ENCODE data around the gene CFAP91. TPM values are rescaled to one million over a fixed set of nuclear protein-coding genes. Genes with fewer than 3 reads are reported as not detected.

CFAP91 gene
- total RNA-seq, 1 donor from 2014 or later: 0.34 TPM

DNA sequence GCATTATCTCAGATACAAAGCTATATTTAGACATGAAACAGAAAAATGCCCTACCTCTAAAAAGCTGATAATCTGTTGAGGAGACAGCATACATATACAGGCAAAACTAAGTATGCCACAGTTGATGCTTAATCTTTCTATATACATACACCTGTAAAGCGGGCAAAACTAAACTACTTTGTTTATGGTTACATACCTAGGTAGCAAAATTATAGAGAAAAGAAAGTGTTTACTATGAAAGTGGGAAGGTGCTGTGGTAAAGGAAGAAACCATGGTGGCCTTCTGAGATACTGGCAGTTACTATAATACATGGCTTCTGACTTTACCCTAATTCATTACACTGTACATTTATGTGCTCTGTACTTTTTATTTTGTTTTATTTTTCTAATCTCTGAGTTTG is 43.1 kb downstream of the CFAP91 start:
- DNase-seq: no peak

DNA sequence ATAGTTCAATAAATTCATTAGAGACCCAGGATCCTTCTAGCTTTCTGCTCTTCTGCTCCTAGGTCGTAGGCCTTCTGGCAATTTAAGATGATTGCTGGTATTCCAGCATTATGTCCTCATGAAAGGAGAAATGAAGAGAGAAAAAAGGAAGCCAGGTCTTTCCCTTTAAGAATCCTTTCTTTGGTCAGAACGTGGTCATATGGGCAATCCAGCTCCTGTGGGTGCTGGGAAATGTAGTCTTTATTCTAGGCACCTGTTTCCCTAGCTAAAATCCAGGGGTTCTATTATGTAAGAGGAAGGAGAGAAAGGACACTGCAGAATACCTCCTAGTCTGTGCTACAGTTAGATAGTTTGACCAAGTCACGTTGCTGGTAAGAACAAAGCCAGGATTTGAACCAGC is 43.6 kb downstream of the CFAP91 start:
- DNase-seq: no peak

DNA sequence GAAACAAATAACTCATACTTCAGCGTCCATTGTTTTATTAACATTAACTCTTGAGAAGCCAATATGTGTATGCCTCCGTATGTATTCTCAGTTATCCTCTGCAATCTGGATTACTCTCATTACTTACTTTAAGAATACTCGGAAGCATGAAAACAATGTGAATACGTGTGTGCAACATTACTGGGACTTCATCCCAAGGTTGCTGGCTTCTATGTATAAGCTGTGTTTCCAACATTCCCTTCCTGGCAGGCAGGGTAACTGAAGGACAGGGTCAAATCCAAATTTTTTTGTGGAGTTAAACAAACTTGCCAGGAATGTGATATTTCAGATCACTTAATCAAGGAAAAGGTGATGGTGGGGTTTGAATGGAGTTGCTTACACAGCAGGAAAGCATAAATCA is 44.5 kb downstream of the CFAP91 start:
- peak; percentile 73 for DNase-seq

DNA sequence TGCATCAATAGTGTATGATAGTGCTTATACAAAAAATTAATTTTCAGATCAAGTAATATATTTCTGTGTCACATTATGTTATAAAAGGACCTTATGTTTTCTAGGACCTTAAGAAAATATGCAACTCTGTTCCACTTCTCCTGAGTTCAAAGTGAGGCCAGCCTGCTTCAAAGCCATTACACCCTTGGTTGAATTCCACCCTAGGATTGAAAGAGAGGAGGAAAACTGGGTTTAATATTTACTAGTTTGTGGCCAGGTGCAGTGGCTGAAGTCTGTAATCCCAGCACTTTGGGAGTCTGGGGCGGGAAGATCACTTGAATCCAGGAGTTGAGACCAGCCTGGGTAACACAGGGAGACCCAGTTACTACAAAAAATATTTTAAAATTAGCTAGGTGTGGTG is 46.2 kb downstream of the CFAP91 start:
- DNase-seq: no peak

DNA sequence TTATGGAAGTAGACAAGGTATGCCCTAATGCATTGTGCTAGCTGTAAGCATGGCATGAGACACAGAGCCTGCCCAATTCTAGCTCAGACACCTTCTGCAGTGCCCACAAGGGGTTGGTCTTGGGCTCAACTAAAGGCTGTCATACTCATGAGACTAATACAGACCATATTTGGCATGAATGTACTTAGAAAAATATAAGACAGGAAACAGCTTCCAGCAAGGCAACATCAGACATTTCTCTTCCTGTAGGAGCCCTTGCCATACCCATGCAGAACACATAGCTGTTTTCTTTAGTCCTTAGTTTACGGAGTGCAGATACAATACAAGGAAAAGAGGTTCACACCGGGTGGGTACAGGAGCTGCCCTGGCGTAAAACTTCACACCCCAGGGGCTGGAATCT is 48.6 kb downstream of the CFAP91 start:
- DNase-seq: peak; percentile 89

Other genes with a start within 250 kb of the CFAP91 start
- 29.8 and 41.4 TPM in 2 replicates for gene TMEM39A, start 239.4 kb upstream of the CFAP91 start, total RNA-seq
- 20.2 and 27.9 TPM in 2 replicates for gene POGLUT1, start 234.1 kb upstream of the CFAP91 start, total RNA-seq
- gene TIMMDC1, start 204.5 kb upstream of the CFAP91 start, total RNA-seq: 35.3 and 38.8 TPM in 2 replicates
- 0.14 and 0.17 TPM in 2 replicates for gene CD80, start 143.4 kb upstream of the CFAP91 start, total RNA-seq
- 11.9 and 15.3 TPM in 2 replicates for gene ADPRH, start 123.5 kb upstream of the CFAP91 start, total RNA-seq
- gene PLA1A, start 105.1 kb upstream of the CFAP91 start, total RNA-seq: 2.4 and 14.8 TPM in 2 replicates
- 0.33 and 1.7 TPM in 2 replicates for gene POPDC2, start 42.4 kb upstream of the CFAP91 start, total RNA-seq
- gene COX17, start 25.6 kb upstream of the CFAP91 start, total RNA-seq: 18.9 TPM in 2 replicates
- gene NR1I2, start 79.1 kb downstream of the CFAP91 start, total RNA-seq: under 0.01 TPM in 1 of 2 replicates, not detected in the other

Data from dermis blood vessel endothelial cell (primary cell).